A549 (cell line): ENCODE data around the gene LATS2. TPM values are rescaled to one million over a fixed set of nuclear protein-coding genes. Genes with fewer than 3 reads are reported as not detected.

ENCODE experiments used
- ATAC-seq, 2 experiments: fragments of 200-7000 bp in 1 of 2; fragments of >200 bp in 1 of 2; cut with Nextera tagmentation in 1 of 2; cut with Tn5 transposase in 1 of 2; 3 replicates each; pipeline versions ENCODE4 v1.8.0 to v1.9.1; 2018 to 2020; ENCODE audit warnings: mild to moderate bottlenecking in 1 of 2, moderate library complexity in 1 of 2
- CTCF ChIA-PET: fragments of 300-600 bp; sonication (Branson Sonifier 250); formaldehyde crosslinking; extraction: SDS; loops from one replicate; lab custom pipeline; 2021; ENCODE audit warnings: antibody characterized with exemption, inconsistent platforms; lab: Yijun Ruan, JAX
- POLR2A ChIA-PET: fragments of 350-600 bp; formaldehyde crosslinking; extraction: SDS; loops from one replicate; lab custom pipeline; 2021; ENCODE audit warnings: antibody characterized with exemption, inconsistent platforms; lab: Yijun Ruan, JAX
- DNase-seq, 2 experiments: peaks; one replicate each; pipeline versions ENCODE4 v3.0.0 to v3.0.0-alpha.2; 2011 to 2016; ENCODE audit warnings: low read depth in 1 of 2, low spot score in 1 of 2
- FAIRE-seq: peaks from 2 replicates; lab custom pipeline; 2011; peaks lifted over from hg19 to GRCh38; lab: Jason Lieb, UNC
- H3K27ac ChIP-seq, 2 experiments: fragments of >200 bp; sonication (Bioruptor Twin); formaldehyde crosslinking; 3 replicates each; pipeline ENCODE4 v1.5.1; 2016 to 2017
- H3K4me1 ChIP-seq: fragments of >200 bp; sonication (Bioruptor Twin); formaldehyde crosslinking; 3 replicates; pipeline ENCODE4 v1.6.1; 2016
- H3K4me2 ChIP-seq: fragments of >200 bp; sonication (Bioruptor Twin); formaldehyde crosslinking; 3 replicates; pipeline ENCODE4 v1.6.1; 2016
- H3K4me3 ChIP-seq: fragments of >200 bp; sonication (Bioruptor Twin); formaldehyde crosslinking; 3 replicates; pipeline ENCODE4 v1.5.1; 2016
- H3K9me3 ChIP-seq: fragments of >200 bp; sonication (Bioruptor Twin); formaldehyde crosslinking; 3 replicates; pipeline ENCODE4 v1.6.1; 2016
- ATOH8 ChIP-seq: fragments of 250-450 bp; sonication (Bioruptor Pico); IDR thresholded peaks from 2 replicates; pipeline ENCODE4 v1.5.0; 2020; ENCODE audit warnings: low read depth, mild to moderate bottlenecking, moderate library complexity
- BHLHE40 ChIP-seq: IDR thresholded peaks from 2 replicates; pipeline ENCODE4 v1.6.1; 2012; ENCODE audit warnings: low read depth, low read length, inconsistent platforms
- CBX2 ChIP-seq: fragments of 200-600 bp; sonication (generic); IDR thresholded peaks from 2 replicates; pipeline ENCODE4 v1.6.1; 2016; ENCODE audit warnings: low read depth, mild to moderate bottlenecking, borderline replicate concordance
- CBX8 ChIP-seq: fragments of 200-600 bp; sonication (generic); IDR thresholded peaks from 2 replicates; pipeline ENCODE4 v1.6.1; 2016
- CEBPB ChIP-seq, 2 experiments: fragments of >200 bp in 1 of 2; sonication (Bioruptor Twin) in 1 of 2; formaldehyde crosslinking in 1 of 2; IDR thresholded peaks; 2 replicates each; pipeline ENCODE4 v1.6.1; 2012 to 2016
- CHD4 ChIP-seq: fragments of 200-600 bp; sonication (generic); IDR thresholded peaks from 2 replicates; pipeline ENCODE4 v1.6.1; 2016; ENCODE audit warnings: antibody characterized with exemption, mild to moderate bottlenecking, borderline replicate concordance
- EHF ChIP-seq: fragments of 250-450 bp; sonication (Bioruptor Pico); IDR thresholded peaks from 2 replicates; pipeline ENCODE4 v1.5.0; 2020; ENCODE audit warnings: mild to moderate bottlenecking
- EP300 ChIP-seq, 2 experiments: fragments of >200 bp; sonication (Bioruptor Twin); formaldehyde crosslinking; IDR thresholded peaks; 2 replicates in 1 of 2; 3 replicates in 1 of 2; pipeline ENCODE4 v1.6.1; 2016 to 2017
- FOSB ChIP-seq: fragments of 250-450 bp; sonication (Bioruptor Pico); IDR thresholded peaks from 2 replicates; pipeline ENCODE4 v1.5.0; 2020; ENCODE audit warnings: mild to moderate bottlenecking, moderate library complexity
- FOSL2 ChIP-seq, 2 experiments: fragments of 450-650 bp in 1 of 2; fragments of >200 bp in 1 of 2; sonication (Bioruptor Twin) in 1 of 2; formaldehyde crosslinking; IDR thresholded peaks; 2 replicates each; pipeline versions ENCODE4 v1.5.0 to v1.6.1; 2016 to 2020; ENCODE audit warnings: mild to moderate bottlenecking in 1 of 2, moderate library complexity in 1 of 2
- FOXS1 ChIP-seq: fragments of 250-450 bp; sonication (Bioruptor Pico); IDR thresholded peaks from 2 replicates; pipeline ENCODE4 v1.5.0; 2020; ENCODE audit warnings: mild to moderate bottlenecking, moderate library complexity
- GATA3 ChIP-seq: IDR thresholded peaks from 2 replicates; pipeline ENCODE4 v1.6.1; 2012; ENCODE audit warnings: borderline replicate concordance
- HDAC2 ChIP-seq: fragments of 200-600 bp; sonication (generic); IDR thresholded peaks from 2 replicates; pipeline ENCODE4 v1.6.1; 2016
- HES2 ChIP-seq: fragments of >200 bp; sonication (Bioruptor Twin); formaldehyde crosslinking; IDR thresholded peaks from 2 replicates; pipeline ENCODE4 v1.6.1; 2016
- HEYL ChIP-seq: fragments of 250-450 bp; sonication (Bioruptor Pico); IDR thresholded peaks from 2 replicates; pipeline ENCODE4 v1.8.0; 2021; ENCODE audit warnings: mild to moderate bottlenecking, moderate library complexity
- JUNB ChIP-seq: fragments of >200 bp; sonication (Bioruptor Twin); formaldehyde crosslinking; IDR thresholded peaks from 2 replicates; pipeline ENCODE4 v1.6.1; 2016
- KDM1A ChIP-seq: fragments of 200-600 bp; sonication (generic); IDR thresholded peaks from 2 replicates; pipeline ENCODE4 v1.6.1; 2016; ENCODE audit warnings: low read depth, mild to moderate bottlenecking
- MAX ChIP-seq: IDR thresholded peaks from 2 replicates; pipeline ENCODE4 v1.6.1; 2012
- MAZ ChIP-seq: fragments of 150-350 bp; IDR thresholded peaks from 2 replicates; pipeline ENCODE4 v1.6.1; 2014; ENCODE audit warnings: antibody characterized with exemption, low read depth, low read length, borderline replicate concordance
- MYC ChIP-seq: IDR thresholded peaks from 2 replicates; pipeline ENCODE4 v1.6.1; 2012; ENCODE audit warnings: mild to moderate bottlenecking, inconsistent platforms, low read length, improper control_type of control experiment, borderline replicate concordance
- NPAS2 ChIP-seq: fragments of 250-450 bp; sonication (Bioruptor Pico); IDR thresholded peaks from 2 replicates; pipeline ENCODE4 v1.8.0; 2022; ENCODE audit warnings: mild to moderate bottlenecking, moderate library complexity, borderline replicate concordance
- PBX3 ChIP-seq: IDR thresholded peaks from 2 replicates; pipeline ENCODE4 v1.6.1; 2012
- POLR2AphosphoS2 ChIP-seq: conservative IDR thresholded peaks from 2 replicates; pipeline ENCODE4 v1.6.1; 2012; ENCODE audit warnings: low read length, improper control_type of control experiment, inconsistent platforms
- REST ChIP-seq: fragments of 200-600 bp; sonication (generic); IDR thresholded peaks from 2 replicates; pipeline ENCODE4 v1.6.1; 2016; ENCODE audit warnings: antibody characterized with exemption, mild to moderate bottlenecking, moderate library complexity
- RFX5 ChIP-seq: fragments of 450-650 bp; IDR thresholded peaks from 2 replicates; pipeline ENCODE4 v1.7.1; 2014; ENCODE audit warnings: antibody characterized with exemption, mild to moderate bottlenecking, moderate library complexity
- RNF2 ChIP-seq: fragments of 200-600 bp; sonication (generic); IDR thresholded peaks from 2 replicates; pipeline ENCODE4 v1.6.1; 2016; ENCODE audit warnings: low read depth, mild to moderate bottlenecking, antibody characterized with exemption, moderate library complexity, borderline replicate concordance
- SMC3 ChIP-seq: fragments of >200 bp; sonication (Bioruptor Twin); formaldehyde crosslinking; IDR thresholded peaks from 3 replicates; pipeline ENCODE4 v1.6.1; 2018; ENCODE audit warnings: inconsistent platforms
- USF2 ChIP-seq: fragments of 450-650 bp; IDR thresholded peaks from 2 replicates; pipeline ENCODE4 v1.6.1; 2014; ENCODE audit warnings: antibody characterized with exemption
- ZC3H11A ChIP-seq: fragments of 450-650 bp; IDR thresholded peaks from 2 replicates; pipeline ENCODE4 v1.6.1; 2014; ENCODE audit warnings: antibody characterized with exemption, mild to moderate bottlenecking
- WGBS: methylation state at CpG from one replicate; pipeline ENCODE4 v1.1.6; 2017; ENCODE audit errors: missing lambda C conversion rate; 5-methylcytosine and 5-hydroxymethylcytosine counted together
- polyA plus RNA-seq, 4 experiments: library from polyadenylated mRNA; depleted of rRNA in 3 of 4; stranded (reverse); fragments of >200 nt; fragmentation: RNase III in 1 of 4; extraction: RNeasy Plus Mini Kit Qiagen cat#74134 plus additional on column Dnase treatment in 1 of 4; gene quantifications; 2 replicates in 3 of 4; 3 replicates in 1 of 4; pipeline ENCODE4 v1.2.3, GENCODE V29; 2011 to 2017

The LATS2 gene
- polyA plus RNA-seq, 2 of the 4 experiments (the other 2 are of a cell fraction): 7.8 to 7.9 TPM

- ATAC-seq (no peak), DNase-seq (no peak), FAIRE-seq (no peak)
- POLR2A ChIA-PET: no interaction called here
- Histone ChIP-seq H3K9me3 (no peaks in the 10 kb centered on the region), H3K4me1 (no peaks in the 10 kb centered on the region), H3K4me3 (no peak overlapping the region), H3K27ac (no peak overlapping the region), H3K4me2 (no peak overlapping the region)
- 88% methylated on average over 9 of the region's 9 CpGs for WGBS
- TF ChIP-seq KDM1A: no peak
- no peak for TF ChIP-seq GATA3
- no peak for TF ChIP-seq POLR2AphosphoS2
- TF ChIP-seq ATOH8: no peak
- no peak for TF ChIP-seq EP300 (IDR thresholded peaks at IDR 0.05)
- no peak for TF ChIP-seq EHF (CRISPR knock-in tag)
- TF ChIP-seq CHD4: no peak
- TF ChIP-seq MYC: no peak
- TF ChIP-seq CBX2: no peak
- TF ChIP-seq RNF2: no peak
- no peak for TF ChIP-seq MAX
- TF ChIP-seq PBX3: no peak
- no peak for TF ChIP-seq CEBPB (IDR thresholded peaks at IDR 0.05)
- no peak for TF ChIP-seq SMC3
- no peak for TF ChIP-seq JUNB
- TF ChIP-seq NPAS2 (CRISPR knock-in tag): no peak
- TF ChIP-seq, all 56 proteins: peak for 0
- CTCF ChIA-PET: no interaction called here
These were observed 14.3 kb downstream of the LATS2 start for GRCh38 chr13:21047087-21047486.

GRCh38 chr13:21046203-21046602, 15.2 kb downstream of the LATS2 start:
- ATAC-seq (no peak), DNase-seq (no peak), FAIRE-seq (no peak)
- no peak overlapping the region for H3K27ac ChIP-seq
- no peaks in the 10 kb centered on the region for H3K9me3 ChIP-seq
- CTCF ChIA-PET: no interaction called here
- WGBS: 92% methylated on average over 7 of the region's 7 CpGs
- TF ChIP-seq HEYL (no peak), RFX5 (no peak), USF2 (no peak), FOSB (CRISPR knock-in tag) (no peak), CBX8 (no peak), ATOH8 (no peak), FOSL2 (IDR thresholded peaks at IDR 0.05) (no peak), FOSL2 (CRISPR knock-in tag; IDR thresholded peaks at IDR 0.05) (no peak), REST (no peak), POLR2AphosphoS2 (no peak), HES2 (no peak), MAX (no peak), BHLHE40 (no peak), MAZ (no peak), MYC (no peak), HDAC2 (no peak), FOXS1 (CRISPR knock-in tag) (no peak), SMC3 (no peak), RNF2 (no peak), ZC3H11A (no peak)
- no peak overlapping the region for H3K4me2 ChIP-seq
- no peak overlapping the region for H3K4me3 ChIP-seq
- POLR2A ChIA-PET: no interaction called here
- H3K4me1 ChIP-seq: no peaks in the 10 kb centered on the region
